GM11168 (cell line): ENCODE data around the gene TBC1D22A.
"Not testable (repeated sequence)": the region's sequence is repeated elsewhere in the genome, so short reads cannot be mapped to it uniquely, and the experiment has no call there.

Experiments used
- in situ Hi-C: fragments of 300-500 bp; cut with MboI; formaldehyde crosslinking; loops from one replicate; pipeline ENCODE4 v1.12.0; 2022; ENCODE audit warnings: low sequenced_read_pairs; ENCODE audit not compliant: unreplicated experiment

The TBC1D22A gene

GRCh38 chr22:47114813-47115517 is 352.5 kb downstream of the TBC1D22A start:
- in situ Hi-C loops, result no loop called here

GRCh38 chr22:47115518-47115890 is 353.1 kb downstream of the TBC1D22A start:
- in situ Hi-C loops, result no loop called here

- in situ Hi-C loops, result no loop called here
These were observed 353.5 kb downstream of the TBC1D22A start for GRCh38 chr22:47115921-47116320.

- in situ Hi-C loops, result no loop called here
These were observed 354.2 kb downstream of the TBC1D22A start for GRCh38 chr22:47116426-47117341.

- in situ Hi-C loops, result not testable (repeated sequence)
These were observed 355.0 kb downstream of the TBC1D22A start for GRCh38 chr22:47117442-47117841.

GRCh38 chr22:47119181-47119580 is 356.7 kb downstream of the TBC1D22A start:
- in situ Hi-C loops, result no loop called here

GRCh38 chr22:47120399-47120798 is 357.9 kb downstream of the TBC1D22A start:
- in situ Hi-C loops, result no loop called here

GRCh38 chr22:47121791-47122190 is 359.3 kb downstream of the TBC1D22A start:
- in situ Hi-C loops, result no loop called here

- in situ Hi-C loops, result no loop called here
These were observed 360.1 kb downstream of the TBC1D22A start for GRCh38 chr22:47122441-47123000.

GRCh38 chr22:47123006-47123826 is 360.8 kb downstream of the TBC1D22A start:
- in situ Hi-C loops, result no loop called here

GRCh38 chr22:47123827-47124442 is 361.5 kb downstream of the TBC1D22A start:
- in situ Hi-C loops, result no loop called here

- in situ Hi-C loops, result no loop called here
These were observed 362.0 kb downstream of the TBC1D22A start for GRCh38 chr22:47124451-47124881.

- in situ Hi-C loops, result no loop called here
These were observed 362.5 kb downstream of the TBC1D22A start for GRCh38 chr22:47124961-47125360.

- in situ Hi-C loops, result no loop called here
These were observed 363.2 kb downstream of the TBC1D22A start for GRCh38 chr22:47125603-47126002.

GRCh38 chr22:47126344-47126811 is 363.9 kb downstream of the TBC1D22A start:
- in situ Hi-C loops, result no loop called here

GRCh38 chr22:47127441-47127871 is 365.0 kb downstream of the TBC1D22A start:
- in situ Hi-C loops, result no loop called here

- in situ Hi-C loops, result no loop called here
These were observed 365.8 kb downstream of the TBC1D22A start for GRCh38 chr22:47128216-47128615.

GRCh38 chr22:47128622-47129215 is 366.3 kb downstream of the TBC1D22A start:
- in situ Hi-C loops, result no loop called here

GRCh38 chr22:47129902-47130635 is 367.6 kb downstream of the TBC1D22A start:
- in situ Hi-C loops, result no loop called here
